Measurements from ENCODE around the gene PDCD11.
"Not testable (repeated sequence)": the region's sequence is repeated elsewhere in the genome, so short reads cannot be mapped to it uniquely, and the experiment has no call there.

The PDCD11 gene

DNA sequence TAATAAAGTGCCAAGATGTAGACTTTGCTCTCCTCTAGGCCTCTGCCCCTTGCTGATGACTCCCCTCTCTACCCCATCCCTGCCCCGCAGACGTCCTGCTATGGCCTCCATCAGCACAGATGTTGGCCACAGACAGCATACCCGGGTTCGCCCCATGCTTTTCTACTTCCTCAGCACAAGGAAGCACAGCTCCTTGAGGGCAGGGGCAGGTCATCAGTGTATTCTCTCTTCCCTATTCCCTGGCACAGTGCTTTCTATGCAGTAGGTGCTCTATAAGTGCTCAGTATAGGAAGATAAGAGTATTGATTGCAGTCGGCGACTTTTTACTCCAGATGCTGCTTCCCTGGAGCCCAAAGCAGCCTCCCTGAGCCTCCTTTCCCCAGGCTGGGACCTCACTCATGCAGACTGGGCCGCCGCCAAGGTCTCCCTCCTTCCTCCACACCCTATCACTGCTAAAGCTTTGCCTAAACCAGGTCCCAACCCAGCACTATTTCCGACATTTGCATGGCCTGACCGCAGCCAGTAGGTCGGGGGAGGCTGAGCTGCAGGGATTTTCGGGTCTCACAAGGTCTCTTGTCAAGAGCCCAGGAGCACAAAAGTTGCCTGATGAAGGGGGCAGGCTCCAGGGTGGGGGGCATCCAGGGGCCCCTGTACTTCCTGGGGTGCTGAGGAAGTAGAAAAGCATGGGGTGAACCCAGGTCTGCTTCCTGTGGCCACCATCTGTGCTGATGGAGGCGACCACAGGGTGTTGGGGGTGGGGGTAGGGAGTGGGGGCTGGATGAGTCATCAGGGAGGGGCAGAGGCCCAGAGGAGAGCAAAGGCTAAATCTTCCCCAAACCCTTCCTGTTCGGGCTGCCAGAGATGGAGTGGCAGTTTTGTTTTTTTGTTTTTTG is 74.6 kb downstream of the PDCD11 start:
- DNase-seq (ENCODE audit: low read depth in 1 of 2, low spot score in 1 of 2) = peak in 1 of 2 donors; percentile 34

DNA sequence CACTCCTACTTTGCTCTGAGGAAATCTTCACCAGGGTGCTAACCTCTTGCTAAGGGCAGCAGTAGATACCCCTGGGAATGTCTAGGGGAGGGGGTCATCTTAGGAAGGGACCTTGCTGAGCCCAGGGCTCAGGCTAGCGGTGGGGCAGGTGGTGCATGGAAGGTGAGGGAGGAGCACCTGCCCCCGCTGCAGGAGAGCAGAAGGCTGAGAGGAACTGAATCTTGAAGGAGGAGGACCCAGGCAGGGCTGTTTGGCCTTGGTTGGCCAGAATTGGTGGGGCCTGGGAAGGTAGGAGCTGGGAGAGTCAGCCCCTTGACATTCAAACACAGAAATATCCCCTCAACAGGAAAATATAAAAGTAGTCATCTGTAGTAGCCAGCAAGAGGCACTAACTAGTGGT is 75.6 kb downstream of the PDCD11 start:
- no peak for DNase-seq (ENCODE audit: low read depth in 1 of 2, low spot score in 1 of 2)

DNA sequence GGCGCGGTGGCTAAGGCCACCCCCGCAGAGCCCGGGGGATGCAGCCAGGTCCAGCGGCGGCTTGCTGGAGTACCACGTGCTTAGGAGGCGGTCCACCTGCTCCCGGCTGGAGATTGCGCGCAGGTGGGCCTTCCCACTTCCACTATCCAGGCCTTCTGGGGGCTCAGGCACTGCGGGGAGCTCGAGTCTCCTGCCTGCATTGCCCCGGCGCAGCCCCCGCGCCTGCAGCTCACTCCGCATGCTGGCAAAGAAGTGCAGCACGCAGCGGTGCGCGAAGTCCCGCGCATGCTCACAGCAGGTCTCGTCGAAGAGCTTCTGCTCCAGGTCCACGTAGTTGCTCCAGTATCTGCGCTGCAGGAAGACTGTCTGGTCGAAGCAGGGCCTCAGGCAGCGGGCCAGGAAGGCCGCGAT is 76.8 kb downstream of the PDCD11 start:
- no peak for DNase-seq (ENCODE audit: low read depth in 1 of 2, low spot score in 1 of 2)

DNA sequence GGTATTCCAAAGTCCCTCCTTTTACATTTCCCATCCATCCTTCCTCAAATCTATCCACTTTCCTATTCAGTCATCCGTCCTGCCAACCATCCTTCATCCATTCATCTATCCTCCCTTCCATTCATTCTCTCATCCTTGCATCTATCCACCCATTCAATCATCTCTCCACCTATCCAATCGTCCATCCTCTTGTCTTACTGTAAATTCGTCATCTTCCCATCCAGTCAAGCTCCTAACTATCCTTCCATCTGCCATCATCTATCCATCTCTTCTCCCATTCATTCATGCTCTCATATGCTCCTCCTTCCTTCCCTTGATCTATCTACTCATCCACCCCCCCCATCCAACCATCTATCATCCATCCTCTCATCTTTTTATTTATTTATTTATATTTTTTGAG is 77.7 kb downstream of the PDCD11 start:
- no peak for DNase-seq (ENCODE audit: low read depth in 1 of 2, low spot score in 1 of 2)

DNA sequence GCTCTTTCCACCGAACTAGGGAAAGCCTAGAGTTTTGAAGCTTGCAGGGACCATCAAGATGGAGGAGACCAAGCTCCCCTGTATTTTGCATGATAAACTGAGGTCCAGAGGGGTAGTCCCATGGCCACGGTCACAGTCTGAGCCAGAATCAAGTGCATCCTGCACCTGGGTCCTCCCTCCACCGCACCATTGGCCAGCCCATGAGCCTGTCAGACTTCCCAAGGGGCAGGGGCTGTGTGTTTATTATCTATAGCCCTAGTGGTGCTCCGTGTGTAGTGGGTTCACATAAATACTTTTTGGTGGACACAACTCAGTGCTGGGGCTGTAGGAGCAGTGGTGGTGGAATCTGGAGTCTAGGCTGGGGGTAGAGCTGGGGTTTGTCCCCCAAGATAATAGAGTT is 79.0 kb downstream of the PDCD11 start:
- no peak for DNase-seq (ENCODE audit: low read depth in 1 of 2, low spot score in 1 of 2)

DNA sequence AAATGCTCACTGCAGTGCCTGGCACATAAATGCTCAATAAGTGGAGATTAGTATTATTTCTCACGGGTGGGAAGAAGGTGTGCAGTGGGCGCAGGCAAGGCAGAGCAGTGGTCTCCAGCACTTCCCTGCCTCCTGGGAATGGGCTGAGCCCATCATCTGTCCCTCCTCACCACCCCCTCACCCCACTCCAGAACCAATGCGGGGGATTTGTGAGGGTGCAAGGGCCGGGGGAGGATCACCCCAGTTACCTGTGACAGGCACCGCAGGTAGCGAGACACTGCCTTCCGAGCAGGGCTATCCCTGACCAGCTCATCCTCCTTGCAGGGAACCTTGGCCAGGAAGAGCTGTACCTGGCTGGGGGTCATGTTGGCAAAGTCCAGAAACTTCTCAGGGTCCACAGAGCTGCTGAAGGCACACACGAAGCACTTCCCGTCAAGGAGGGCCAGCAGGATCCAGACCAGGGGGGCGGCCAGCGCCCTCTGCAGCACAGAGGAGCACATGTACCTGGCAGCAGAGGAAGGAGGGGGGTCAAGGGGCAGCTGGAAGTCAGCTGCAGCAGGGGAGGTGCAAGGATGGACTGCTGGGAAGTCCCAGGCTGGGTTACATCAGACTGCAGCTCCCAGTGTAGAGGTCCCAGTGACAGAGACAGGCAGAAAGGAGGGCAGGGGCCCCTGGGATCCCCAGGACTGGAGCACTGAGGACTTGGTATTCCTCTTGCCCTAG is 79.8 kb downstream of the PDCD11 start:
- no peak for DNase-seq (ENCODE audit: low read depth in 1 of 2, low spot score in 1 of 2)

DNA sequence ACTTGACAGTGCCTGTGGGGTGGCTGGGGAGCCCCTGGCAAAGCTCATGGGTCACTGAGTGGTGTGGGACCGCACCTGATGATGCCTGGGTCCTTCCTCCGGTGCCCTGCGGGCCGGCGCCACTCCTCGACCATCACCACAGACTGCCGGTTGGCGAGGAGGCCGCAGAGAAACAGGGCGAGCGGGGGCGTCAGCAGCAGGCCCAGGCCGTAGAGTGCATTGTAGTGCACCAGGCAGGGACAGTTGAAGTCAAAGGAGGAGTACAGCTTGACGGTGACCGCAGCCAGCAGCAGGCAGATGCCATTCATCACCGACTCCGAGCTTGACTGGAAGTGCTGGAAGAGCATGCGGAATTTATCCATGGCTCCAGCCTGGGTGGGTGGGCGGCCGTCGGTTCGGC is 82.2 kb downstream of the PDCD11 start:
- no peak for DNase-seq (ENCODE audit: low read depth in 1 of 2, low spot score in 1 of 2)

DNA sequence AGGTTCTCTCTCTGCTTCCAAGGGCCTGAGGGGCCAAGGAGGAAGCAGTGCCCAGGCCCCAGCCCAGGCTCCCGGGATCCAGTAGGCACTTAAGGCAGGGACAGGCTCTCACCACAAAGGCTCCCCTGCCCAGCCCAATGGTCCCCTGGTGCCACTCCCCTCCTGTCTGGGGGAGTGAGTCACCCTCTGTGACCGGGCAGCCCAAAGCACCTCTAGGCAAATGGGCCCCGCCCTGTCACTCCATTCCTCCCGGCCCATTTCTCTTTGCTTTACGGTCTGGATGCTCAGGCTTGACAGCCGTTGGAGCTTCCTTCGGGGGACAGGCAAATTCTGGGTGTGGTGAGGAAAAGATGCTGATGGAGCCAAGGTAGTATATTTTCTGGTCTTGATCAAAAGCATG is 82.7 kb downstream of the PDCD11 start, which contains the start of gene CALHM3:
Gene CALHM3, minus strand, starts transcription at position 106 of the 400 bp plus-strand sequence. CDS start 208 bp downstream, outside the sequence.
- DNase-seq (ENCODE audit: low read depth in 1 of 2, low spot score in 1 of 2) = no peak

DNA sequence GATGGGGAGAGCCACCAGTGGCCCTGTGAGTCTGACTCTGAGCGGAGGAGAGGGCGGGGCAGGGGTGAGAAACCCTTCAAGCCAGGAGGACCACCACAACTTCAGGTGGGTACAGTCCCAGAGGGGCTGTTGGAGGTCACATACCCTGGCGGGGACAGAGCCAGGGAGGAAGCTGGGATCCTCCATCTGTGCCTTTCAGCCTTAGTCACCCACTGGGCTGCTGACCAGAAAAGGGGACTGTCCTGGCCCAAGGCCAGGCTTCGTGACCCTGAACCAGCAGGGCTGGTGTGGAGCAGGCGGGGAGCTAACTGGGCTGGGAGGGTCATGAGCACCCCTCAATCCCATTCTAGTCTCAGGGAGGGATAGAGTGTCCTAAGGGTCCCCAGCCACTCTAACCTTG is 84.1 kb downstream of the PDCD11 start:
- no peak for DNase-seq (ENCODE audit: low read depth in 1 of 2, low spot score in 1 of 2)

DNA sequence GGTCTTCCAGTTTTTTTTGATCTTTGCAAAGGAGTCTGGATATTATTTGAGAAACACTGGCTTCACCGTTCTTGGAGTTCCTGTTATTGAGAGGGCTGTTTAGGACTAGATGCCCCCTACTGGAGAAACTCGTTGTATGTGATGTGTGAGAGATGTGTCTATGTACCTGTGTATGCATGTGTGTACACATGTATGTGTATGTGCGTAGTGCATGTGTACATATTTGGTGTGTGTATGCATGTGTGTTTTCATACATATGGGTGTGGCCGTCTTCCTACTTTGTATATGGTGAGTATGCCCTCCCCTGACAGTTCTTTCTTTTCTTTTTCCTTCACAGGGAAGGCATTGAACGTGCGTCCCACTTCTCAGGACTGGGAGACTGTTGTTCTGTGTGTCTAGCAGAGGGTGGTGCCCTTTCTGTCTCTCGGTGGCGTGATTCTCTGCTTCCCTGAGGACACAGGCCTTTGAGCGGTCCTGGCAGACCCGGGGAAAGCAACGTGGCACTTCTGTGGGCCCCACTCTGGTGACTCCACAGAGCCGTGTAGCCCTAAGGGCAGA is 85.6 kb downstream of the PDCD11 start:
- peak in 1 of 2 donors; percentile 41 for DNase-seq (ENCODE audit: low read depth in 1 of 2, low spot score in 1 of 2)

DNA sequence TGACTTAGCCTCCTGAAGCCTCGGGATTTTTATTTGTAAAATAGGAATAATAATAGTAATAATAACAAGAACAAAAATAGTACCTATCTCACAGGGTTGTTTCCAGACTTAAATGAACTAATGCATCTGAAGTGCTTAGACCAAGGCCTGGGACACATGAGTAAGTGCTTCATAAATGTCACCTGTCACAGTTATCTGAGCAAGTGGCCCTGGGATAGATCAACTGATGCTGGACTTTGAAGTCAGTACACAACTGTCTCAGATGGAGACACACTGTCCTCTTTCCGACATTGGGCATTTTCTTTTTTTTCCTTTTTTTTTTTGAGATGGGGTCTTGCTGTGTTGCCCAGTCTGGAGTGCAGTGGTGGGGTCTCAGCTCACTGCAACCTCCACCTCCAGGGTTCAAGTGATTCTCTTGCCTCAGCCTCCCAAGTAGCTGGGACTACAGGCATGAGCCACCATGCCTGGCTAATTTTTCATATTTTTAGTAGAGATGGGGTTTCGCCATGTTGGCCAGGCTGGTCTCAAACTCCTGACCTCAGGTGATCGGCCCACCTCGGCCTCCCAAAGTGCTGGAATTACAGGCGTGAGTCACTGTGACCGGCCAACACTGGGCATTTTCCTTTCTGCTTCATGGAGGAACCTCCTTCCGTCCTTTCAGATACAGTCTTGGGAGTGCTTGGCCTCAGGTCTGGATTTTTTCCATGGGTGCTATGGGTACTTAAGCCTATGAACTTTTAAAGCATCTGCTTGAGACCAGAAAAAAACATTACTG is 90.4 kb downstream of the PDCD11 start:
- not testable (repeated sequence) for DNase-seq (ENCODE audit: low read depth in 1 of 2, low spot score in 1 of 2)

DNA sequence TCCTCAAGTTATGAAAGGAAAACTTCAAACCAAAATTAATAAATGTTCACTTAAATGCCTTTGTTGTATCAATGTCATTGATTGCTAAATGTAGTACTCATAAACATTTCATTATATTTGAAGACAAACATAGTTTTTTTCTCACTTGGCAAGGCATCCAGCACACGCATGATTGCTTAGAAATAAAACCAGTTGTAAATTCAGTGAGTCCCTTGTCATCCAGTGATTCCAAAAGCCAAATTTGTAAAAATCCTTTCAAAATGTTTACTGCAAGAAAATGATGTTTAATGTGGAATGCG is 90.9 kb downstream of the PDCD11 start:
- DNase-seq (ENCODE audit: low read depth in 1 of 2, low spot score in 1 of 2) = no peak

DNA sequence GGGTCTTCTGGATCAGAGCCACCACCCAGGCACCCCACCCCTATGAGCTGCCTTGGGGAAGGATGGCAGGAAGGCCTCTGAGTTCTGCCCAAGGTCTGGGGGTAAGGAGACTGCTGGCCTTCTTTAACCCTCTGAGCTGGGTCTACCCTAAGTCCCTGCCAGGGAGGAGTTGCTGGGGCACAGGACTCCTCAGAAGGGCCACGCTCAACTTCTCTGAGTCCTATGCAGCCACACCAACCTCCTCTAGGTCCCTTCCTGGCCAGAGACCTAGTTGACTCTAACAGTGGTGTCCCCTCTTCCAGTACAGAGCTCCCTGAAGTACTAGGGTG is 94.5 kb downstream of the PDCD11 start:
- DNase-seq (ENCODE audit: low read depth in 1 of 2, low spot score in 1 of 2) = no peak

DNA sequence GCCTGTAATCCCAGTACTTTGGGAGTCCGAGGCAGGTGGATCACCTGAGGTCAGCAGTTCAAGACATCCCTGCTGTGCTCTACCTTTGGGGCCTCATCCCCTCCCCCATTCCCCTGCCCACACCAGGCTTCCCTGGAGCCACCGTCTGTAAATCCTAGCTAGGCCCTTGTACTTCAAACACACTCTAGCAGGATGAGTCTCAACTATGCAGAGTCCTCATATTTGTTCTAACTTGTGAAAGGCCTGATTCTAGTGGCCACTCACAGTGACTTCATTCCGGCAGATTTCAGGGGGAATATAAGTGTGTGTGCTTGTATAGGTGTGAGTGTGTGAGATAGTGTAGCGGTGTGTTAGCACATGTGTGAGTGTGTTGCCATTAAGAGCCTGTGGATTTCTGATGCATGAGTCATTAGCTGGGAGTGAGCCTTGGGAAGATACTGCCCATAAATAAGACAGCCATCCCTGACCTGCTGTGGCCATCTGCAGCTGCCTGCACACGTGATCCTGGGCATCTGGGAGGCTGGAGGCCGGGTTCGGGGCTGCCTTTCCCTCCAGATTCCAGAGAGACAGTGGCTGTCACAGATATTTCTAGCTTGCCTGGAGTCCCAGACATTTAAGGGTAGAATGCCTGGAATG is 95.4 kb downstream of the PDCD11 start:
- DNase-seq (ENCODE audit: low read depth in 1 of 2, low spot score in 1 of 2) = no peak

DNA sequence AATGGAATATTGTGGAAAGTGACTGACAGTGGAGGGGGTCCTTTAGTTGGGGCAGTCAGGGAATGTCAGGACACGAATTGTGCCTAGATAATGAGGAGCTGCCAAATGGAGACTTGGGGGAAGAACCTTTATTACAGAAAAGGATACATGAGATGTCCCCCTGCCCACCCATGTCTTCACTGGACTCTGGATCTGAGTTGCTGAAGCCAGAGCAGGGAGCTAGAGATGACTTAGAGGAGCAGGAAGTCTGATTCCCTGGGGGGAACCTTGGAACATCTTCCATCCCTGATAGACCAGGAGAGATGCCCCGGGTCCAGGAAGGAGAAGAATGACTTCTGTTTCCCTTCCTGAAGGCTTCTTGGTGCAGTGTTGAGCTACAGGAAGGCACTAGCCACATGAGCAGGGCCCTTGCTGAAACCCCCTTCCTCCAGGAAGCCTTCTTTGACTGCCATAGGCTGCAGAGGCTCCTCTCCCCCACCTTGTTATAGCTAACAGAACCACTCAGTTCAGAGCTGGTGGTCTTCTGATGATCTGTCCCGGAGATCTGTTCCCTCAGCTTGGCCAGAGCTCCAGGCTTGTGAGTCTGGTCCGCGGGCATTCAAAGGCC is 96.3 kb downstream of the PDCD11 start:
- no peak for DNase-seq (ENCODE audit: low read depth in 1 of 2, low spot score in 1 of 2)

DNA sequence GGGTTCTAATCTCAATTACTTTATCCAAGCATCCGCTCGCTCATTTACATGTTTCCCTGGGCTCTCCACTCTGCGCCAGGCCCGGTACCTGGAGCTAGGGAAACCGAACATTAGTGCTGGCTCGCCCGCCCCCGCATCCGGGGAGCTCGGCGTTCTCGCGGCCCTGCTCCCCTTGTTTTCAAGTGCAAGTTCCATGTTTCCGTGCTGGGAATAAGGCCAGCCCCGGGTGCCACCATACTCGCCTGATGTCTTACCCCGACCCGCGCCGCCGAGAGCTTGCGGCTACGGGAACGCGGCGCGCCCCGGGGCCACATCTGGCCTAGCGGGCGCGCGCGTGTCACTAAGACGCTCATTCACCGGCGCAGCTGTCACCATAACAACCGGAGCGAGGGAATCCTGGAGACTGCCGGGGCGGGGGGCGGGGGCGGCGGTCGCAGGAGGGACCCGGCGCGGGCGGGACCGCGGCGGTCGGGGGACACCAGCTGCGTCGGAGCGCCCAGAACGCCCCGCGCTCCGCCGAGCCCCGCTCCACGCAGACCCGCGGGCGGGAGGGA is 97.0 kb downstream of the PDCD11 start, which contains the start of gene NEURL1:
Gene NEURL1, plus strand, starts transcription at position 344 of the 554 bp plus-strand sequence. CDS start 683 bp downstream, outside the sequence.
- DNase-seq (ENCODE audit: low read depth in 1 of 2, low spot score in 1 of 2) = no peak

DNA sequence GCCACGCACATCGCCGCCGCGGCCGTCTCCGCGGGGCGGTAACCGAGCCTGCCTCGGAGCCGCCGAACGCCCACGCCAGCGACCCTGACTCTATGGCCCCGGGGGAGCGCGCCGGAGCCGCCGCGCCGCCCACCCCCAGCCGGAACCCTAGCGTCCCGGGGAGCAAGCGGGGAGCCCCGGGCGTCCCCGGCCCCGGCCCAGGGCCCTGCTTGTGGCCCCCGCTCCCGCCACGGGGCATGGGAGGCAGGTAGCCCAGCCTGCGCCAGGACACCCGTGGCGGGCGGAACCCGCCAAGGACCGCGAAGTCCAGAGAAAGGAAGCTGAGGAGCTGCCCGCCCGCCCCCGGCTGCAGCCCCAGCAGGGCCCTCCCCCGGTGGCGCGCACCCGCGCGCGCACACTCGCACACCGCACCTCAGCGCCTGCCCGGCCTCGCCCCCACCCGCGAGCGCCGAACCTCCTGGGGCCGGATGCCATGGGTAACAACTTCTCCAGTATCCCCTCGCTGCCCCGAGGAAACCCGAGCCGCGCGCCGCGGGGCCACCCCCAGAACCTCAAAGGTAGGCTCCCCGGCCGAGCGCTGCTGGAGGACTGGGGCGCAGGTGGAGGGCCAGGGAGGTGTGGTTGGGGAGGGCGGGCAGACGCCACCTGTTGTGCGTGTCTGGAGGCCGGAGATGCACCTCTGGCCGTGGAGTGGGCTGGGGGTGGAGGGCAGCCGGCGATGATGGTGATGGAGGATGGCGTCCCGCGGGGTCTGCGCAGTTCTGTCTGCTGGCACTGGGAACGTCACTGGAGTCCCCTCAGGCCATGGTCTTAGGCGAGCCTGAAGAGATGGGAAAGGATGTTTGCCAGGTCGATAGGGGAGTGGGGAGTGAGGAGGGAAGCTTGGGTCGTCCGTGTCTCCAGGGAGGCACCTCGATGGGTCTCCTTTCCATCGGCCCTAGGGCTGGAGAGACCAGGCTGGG is 97.8 kb downstream of the PDCD11 start:
- no peak for DNase-seq (ENCODE audit: low read depth in 1 of 2, low spot score in 1 of 2)

DNA sequence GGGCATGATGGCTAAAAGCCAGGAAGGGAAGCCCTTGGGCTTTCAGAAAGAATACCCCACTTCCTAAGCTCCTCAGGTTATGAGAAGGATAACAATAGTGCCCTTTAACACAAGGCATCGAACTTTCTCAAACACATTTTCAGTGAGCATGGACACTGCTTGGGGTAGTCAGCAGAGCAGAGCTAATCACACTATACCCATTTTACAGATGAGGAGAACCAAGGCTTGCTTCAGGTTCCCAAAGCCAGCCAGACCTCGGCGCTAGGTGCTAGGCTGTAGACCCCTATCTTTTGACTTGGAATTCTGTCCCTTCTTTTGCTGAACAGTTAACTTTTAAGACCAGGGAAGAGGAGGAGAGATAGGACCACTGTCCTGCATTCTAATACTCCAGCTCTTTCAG is 98.9 kb downstream of the PDCD11 start:
- no peak for DNase-seq (ENCODE audit: low read depth in 1 of 2, low spot score in 1 of 2)

Measured in activated CD4-positive, alpha-beta T cell treated with anti-CD3 and anti-CD28 coated beads, Interleukin-2, amount 50 U/mL, for 24 hours (primary cell).